GM23338 (cell line): ENCODE measurements around the gene ARID4B.

Experiments
- CREB1 ChIP-seq: fragments of 250-450 bp; sonication (Bioruptor Pico); IDR thresholded peaks from 2 replicates; pipeline ENCODE4 v1.5.0; 2020; ENCODE audit warnings: low read depth, mild to moderate bottlenecking, moderate library complexity
- CTCF ChIP-seq, 2 experiments: fragments of 200-600 bp in 1 of 2; sonication (generic) in 1 of 2; conservative IDR thresholded peaks; 2 replicates each; pipeline versions ENCODE4 v1.5.1 to v1.6.1; 2016 to 2017; ENCODE audit warnings: antibody characterized with exemption in 2 of 2, low read depth in 2 of 2, mild to moderate bottlenecking in 2 of 2, moderate library complexity in 1 of 2
- EZH2 ChIP-seq: fragments of 200-600 bp; sonication (generic); IDR thresholded peaks from one replicate; pipeline ENCODE4 v1.8.0; 2017; ENCODE audit warnings: antibody characterized with exemption, mild to moderate bottlenecking, low read depth; ENCODE audit not compliant: unreplicated experiment
- JUNB ChIP-seq: IDR thresholded peaks from one replicate; pipeline ENCODE4 v1.6.1; 2016; ENCODE audit warnings: antibody characterized with exemption; ENCODE audit not compliant: unreplicated experiment
- POLR2AphosphoS5 ChIP-seq: IDR thresholded peaks from 2 replicates; pipeline ENCODE4 v1.6.1; 2016; ENCODE audit warnings: antibody characterized with exemption, low read depth

GRCh38 chr1:235339746-235340145, 11.8 kb upstream of the ARID4B start:
- TF ChIP-seq CTCF (conservative IDR thresholded peaks at IDR 0.05; ENCODE audit: low read depth in 2 of 2) (no peak), POLR2AphosphoS5 (no peak), EZH2 (no peak), JUNB (no peak), CREB1 (CRISPR knock-in tag) (no peak)
